ENCODE results near the gene IGSF21.

Gene IGSF21

DNA sequence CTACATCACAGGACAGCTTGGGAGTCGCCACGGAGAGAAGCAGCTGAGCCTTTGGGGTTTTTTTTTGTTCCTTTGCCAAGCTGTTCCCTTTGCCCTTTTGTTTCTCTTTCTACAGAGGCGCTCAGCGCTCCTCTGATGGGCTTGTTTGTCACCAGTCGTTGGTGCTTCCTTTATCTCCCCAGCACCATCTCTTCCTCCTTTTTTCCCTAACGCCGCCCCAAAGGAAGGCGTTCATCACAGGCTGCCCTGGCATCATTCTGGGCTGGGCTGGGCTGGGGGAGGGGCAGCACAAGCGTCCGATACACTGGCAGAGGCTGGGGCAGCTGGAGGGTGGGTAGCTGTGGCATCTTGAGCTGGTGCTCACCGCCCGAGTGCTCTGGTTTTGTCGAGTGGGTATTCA is 10.5 kb downstream of the IGSF21 start:
- TF ChIP-seq, protein P1, sequence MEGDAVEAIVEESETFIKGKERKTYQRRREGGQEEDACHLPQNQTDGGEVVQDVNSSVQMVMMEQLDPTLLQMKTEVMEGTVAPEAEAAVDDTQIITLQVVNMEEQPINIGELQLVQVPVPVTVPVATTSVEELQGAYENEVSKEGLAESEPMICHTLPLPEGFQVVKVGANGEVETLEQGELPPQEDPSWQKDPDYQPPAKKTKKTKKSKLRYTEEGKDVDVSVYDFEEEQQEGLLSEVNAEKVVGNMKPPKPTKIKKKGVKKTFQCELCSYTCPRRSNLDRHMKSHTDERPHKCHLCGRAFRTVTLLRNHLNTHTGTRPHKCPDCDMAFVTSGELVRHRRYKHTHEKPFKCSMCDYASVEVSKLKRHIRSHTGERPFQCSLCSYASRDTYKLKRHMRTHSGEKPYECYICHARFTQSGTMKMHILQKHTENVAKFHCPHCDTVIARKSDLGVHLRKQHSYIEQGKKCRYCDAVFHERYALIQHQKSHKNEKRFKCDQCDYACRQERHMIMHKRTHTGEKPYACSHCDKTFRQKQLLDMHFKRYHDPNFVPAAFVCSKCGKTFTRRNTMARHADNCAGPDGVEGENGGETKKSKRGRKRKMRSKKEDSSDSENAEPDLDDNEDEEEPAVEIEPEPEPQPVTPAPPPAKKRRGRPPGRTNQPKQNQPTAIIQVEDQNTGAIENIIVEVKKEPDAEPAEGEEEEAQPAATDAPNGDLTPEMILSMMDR (IDR thresholded peaks at IDR 0.05; ENCODE audit: low read depth, low read length) = no peak
- DNase-seq (ENCODE audit: low read depth, low spot score) = no peak
- H3K4me3 ChIP-seq (ENCODE audit: low read depth, low read length) = no peak overlapping the region
- in situ Hi-C loops (cut with HindIII; ENCODE audit: low sequenced_read_pairs) = no loop called here

DNA sequence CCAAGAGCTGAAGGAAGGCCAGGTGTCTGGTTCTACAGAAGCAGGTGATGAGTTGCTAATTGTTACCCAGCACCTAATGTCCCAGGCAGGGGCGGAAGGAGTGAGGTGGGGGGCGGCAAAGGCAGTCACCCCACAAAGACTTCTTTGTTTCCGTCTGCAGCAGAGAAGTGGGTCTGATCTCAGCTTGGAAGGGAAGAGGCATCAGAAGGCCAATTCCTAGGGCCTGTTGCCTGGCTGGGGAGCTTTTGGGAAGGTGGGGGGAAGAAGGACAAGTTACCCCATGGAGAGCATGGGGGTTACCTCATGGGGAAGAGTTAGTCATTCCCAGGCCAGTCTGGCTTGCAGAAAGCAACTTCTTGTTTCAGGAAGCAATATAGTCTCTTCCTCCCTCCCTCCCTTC is 10.9 kb downstream of the IGSF21 start:
- H3K4me3 ChIP-seq (ENCODE audit: low read depth, low read length) = no peak overlapping the region
- TF ChIP-seq, protein P1 (IDR thresholded peaks at IDR 0.05; ENCODE audit: low read depth, low read length) = no peak
- in situ Hi-C loops (cut with HindIII; ENCODE audit: low sequenced_read_pairs) = no loop called here
- no peak for DNase-seq (ENCODE audit: low read depth, low spot score)

DNA sequence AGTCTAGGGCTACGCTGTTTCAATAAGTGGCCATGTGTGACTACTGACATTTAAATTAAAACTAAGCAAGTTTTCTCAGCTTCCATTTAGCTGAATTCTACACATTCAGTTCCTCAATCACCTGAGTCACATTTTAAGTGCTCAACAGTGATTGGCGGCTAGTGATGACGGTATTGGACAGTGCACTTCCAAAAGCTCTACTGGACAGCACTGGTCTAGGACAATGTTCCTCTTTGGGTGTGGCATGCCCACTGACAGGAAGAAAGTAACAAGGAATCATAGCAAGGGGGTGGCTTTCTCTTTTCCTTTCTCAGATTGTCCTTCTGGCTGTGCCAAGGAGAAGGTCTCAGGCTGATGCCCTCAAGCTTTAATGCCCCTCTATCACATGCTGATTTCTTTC is 11.7 kb downstream of the IGSF21 start:
- DNase-seq (ENCODE audit: low read depth, low spot score) = no peak
- no peak overlapping the region for H3K4me3 ChIP-seq (ENCODE audit: low read depth, low read length)
- in situ Hi-C loops (cut with HindIII; ENCODE audit: low sequenced_read_pairs) = no loop called here
- TF ChIP-seq, protein P1 (IDR thresholded peaks at IDR 0.05; ENCODE audit: low read depth, low read length) = no peak

DNA sequence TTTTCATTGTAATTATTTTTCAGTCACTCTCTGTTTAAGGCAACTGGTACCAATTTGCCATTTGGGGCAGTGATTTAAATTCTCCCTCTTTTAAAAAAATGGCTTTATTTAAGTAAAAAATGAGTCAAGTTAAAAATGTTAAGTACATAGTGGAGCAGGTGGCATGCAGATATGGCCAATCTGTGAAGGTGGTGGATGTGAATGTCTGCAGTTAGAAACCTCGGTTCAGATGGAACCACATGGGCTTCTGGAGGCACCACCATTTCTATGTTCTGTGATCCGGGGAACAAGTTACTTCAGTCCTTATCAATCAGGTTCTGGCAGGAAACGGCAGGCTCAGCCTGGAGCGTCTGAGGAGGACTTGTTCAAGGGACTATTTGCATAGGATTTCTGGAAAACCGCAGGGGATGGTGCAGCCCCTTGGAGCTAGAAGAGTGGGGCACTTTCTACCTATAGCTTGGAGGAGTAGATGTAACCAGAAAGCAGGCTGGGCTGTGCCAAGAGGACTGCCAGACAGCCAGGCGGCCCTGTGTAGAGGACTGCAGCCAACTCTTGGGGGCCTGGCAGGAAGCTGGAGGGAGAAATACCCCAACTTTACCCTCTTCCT is 12.3 kb downstream of the IGSF21 start:
- in situ Hi-C loops (cut with HindIII; ENCODE audit: low sequenced_read_pairs) = no loop called here
- TF ChIP-seq, protein P1 (IDR thresholded peaks at IDR 0.05; ENCODE audit: low read depth, low read length) = no peak
- no peak for DNase-seq (ENCODE audit: low read depth, low spot score)
- H3K4me3 ChIP-seq (ENCODE audit: low read depth, low read length) = no peak overlapping the region

DNA sequence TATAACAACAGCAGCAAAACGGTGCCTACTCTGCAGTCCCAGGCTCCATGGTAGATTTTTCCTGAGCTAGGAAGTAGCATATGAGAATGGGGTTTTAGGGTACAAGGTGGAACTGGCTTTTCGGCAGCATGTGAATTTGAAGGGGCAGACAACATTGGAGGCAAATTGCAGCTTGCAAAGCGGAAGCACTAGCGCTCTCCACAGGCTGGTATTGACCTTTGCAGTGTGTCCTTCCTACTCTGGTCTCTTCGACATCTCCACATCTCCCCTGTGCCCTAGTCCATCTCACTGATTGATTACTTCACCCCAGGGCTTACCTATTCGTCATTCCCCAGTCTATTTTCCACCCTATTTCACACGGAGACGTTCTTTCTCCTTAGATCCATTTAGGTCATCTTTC is 13.0 kb downstream of the IGSF21 start:
- TF ChIP-seq, protein P1 (IDR thresholded peaks at IDR 0.05; ENCODE audit: low read depth, low read length) = no peak
- H3K4me3 ChIP-seq (ENCODE audit: low read depth, low read length) = no peak overlapping the region
- no peak for DNase-seq (ENCODE audit: low read depth, low spot score)
- in situ Hi-C loops (cut with HindIII; ENCODE audit: low sequenced_read_pairs) = no loop called here

DNA sequence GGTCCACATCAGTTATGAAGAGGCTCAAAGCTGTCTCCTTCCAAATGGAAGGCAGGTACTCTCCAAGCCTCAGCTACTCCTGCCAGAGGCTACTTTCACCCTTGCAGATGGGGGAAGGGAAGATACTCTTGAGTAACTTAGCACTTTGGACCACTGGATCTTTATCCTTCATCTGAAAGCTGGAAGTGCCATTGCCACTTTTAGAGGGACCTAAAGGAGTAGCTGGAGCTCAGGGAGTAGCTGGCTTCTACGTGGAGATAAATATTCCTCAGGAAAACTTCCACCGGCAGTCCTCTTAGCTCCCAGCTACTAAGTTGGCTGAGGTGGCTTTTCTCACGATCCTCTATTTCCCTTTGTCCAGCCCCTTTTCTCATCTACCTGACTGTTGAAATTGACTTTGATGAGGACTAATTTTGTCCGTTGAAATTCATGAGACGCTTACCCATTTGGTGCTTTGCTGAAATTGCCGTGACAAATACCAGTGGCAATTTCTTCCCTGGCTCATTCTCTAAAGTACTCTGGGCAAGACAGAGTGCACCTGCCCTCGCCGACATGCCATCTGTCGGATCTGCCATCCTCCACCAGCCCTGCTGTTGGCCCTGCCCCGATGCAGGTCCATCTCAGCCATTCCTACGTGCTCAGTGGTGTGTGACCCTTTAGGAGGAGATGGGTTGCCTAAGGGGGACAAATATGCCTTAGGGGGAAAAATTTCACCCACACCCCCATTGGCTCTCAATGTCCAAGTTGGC is 13.6 kb downstream of the IGSF21 start:
- TF ChIP-seq, protein P1 (IDR thresholded peaks at IDR 0.05; ENCODE audit: low read depth, low read length) = no peak
- in situ Hi-C loops (cut with HindIII; ENCODE audit: low sequenced_read_pairs) = no loop called here
- no peak for DNase-seq (ENCODE audit: low read depth, low spot score)
- no peak overlapping the region for H3K4me3 ChIP-seq (ENCODE audit: low read depth, low read length)

Data from astrocyte of the spinal cord (primary cell).